ENCODE measurements around the gene TMEM233. TPM values are rescaled to one million over a fixed set of nuclear protein-coding genes. Genes with fewer than 3 reads are reported as not detected.

The TMEM233 gene
- total and polyA plus RNA-seq, 2 of the 8 experiments (the other 6 are each of a cell fraction or from before 2014, with no cell fraction given), result 0.09 TPM

DNA sequence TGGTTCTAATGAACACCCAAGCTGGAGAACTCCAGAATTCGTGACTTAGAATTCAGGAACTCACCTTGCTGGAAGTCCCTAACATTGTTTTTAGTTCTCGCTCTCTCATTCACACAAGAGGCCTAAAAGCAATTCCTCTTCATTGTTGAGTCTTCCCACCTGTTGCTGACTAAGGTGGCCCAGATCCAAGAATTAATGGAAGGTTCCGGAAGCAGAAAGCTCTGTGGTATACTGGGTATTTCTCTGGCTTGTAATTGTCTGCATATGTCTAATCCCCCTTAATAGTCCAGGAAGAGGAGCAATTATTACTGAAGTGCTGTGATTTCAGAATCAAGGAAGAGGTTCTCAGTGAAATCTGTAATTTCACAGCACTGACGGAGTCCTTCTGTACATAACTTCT lies 31.4 kb downstream of the TMEM233 start:
- Histone ChIP-seq H3K23me2 (ENCODE audit: low read depth, low read length) (no peaks in the 10 kb centered on the region), H3K79me2 (ENCODE audit: control insufficient read depth in 1 of 2, insufficient read depth in 2 of 2, low read length in 2 of 2) (no peaks in the 10 kb centered on the region), H3K14ac (ENCODE audit: insufficient read length) (no peak overlapping the region), H3K79me1 (ENCODE audit: low read depth, low read length) (no peaks in the 10 kb centered on the region), H3K18ac (ENCODE audit: extremely low read depth, low read length) (no peak overlapping the region), H3K9ac (replicated peaks in 1 of 4; ENCODE audit: extremely low read depth in 1 of 4, low read depth in 3 of 4, low read length in 3 of 4) (no peak overlapping the region), H2AK5ac (ENCODE audit: low read depth, low read length) (no peak overlapping the region), H3K4me1 (replicated peaks in 1 of 4; ENCODE audit: control insufficient read depth in 3 of 4, insufficient read depth in 4 of 4, low read length in 3 of 4) (no peaks in the 10 kb centered on the region), H3K4me2 (ENCODE audit: insufficient read depth in 1 of 2, low read depth in 2 of 2, low read length in 2 of 2) (no peak overlapping the region), H4K5ac (ENCODE audit: insufficient read length, low read depth, low read length) (no peak overlapping the region), H3K23ac (ENCODE audit: insufficient read length) (no peak overlapping the region), H2BK120ac (replicated peaks; ENCODE audit: low read depth, low read length) (no peak overlapping the region), H4K20me1 (replicated peaks in 1 of 2; ENCODE audit: control insufficient read depth in 1 of 2, insufficient read depth in 2 of 2, low read length in 2 of 2) (no peaks in the 10 kb centered on the region), H3K56ac (replicated peaks; ENCODE audit: insufficient read length, low read depth, low read length) (no peak overlapping the region), H2AFZ (ENCODE audit: low read length) (no peak overlapping the region), H4K8ac (ENCODE audit: extremely low read depth, insufficient read depth, low read length) (no peak overlapping the region), H3K27me3 (replicated peaks in 1 of 4; ENCODE audit: control insufficient read depth in 3 of 4, extremely low read depth in 1 of 4, insufficient read depth in 3 of 4, low read length in 3 of 4) (no peaks in the 10 kb centered on the region), H3K27ac (ENCODE audit: low read depth, low read length) (no peak overlapping the region), H2BK15ac (ENCODE audit: low read length) (no peak overlapping the region), H3K4ac (replicated peaks; ENCODE audit: insufficient read length, low read depth, low read length) (no peak overlapping the region), H3K4me3 (ENCODE audit: extremely low read depth in 1 of 4, insufficient read depth in 2 of 4, low read depth in 3 of 4, low read length in 4 of 4) (no peak overlapping the region), H3K36me3 (ENCODE audit: control insufficient read depth in 2 of 4, insufficient read depth in 4 of 4, low read length in 3 of 4) (no peaks in the 10 kb centered on the region), H4K91ac (replicated peaks; ENCODE audit: insufficient read length, low read length) (no peak overlapping the region), H2BK20ac (ENCODE audit: low read length) (no peak overlapping the region), H3K9me3 (ENCODE audit: insufficient read depth in 2 of 2, low read depth in 1 of 2, low read length in 1 of 2) (no peaks in the 10 kb centered on the region), H2BK12ac (ENCODE audit: low read depth, low read length) (no peak overlapping the region), H2BK5ac (ENCODE audit: low read depth, low read length) (no peak overlapping the region)
- no peak for FAIRE-seq
- WGBS, 2 experiments (ENCODE audit: extremely low coverage in 1 of 2, insufficient coverage in 1 of 2, insufficient read length in 1 of 2, insufficient replicate concordance in 2 of 2, low coverage in 1 of 2, low lambda C conversion rate in 2 of 2, missing lambda C conversion rate in 1 of 2), result 94% methylated on average over 4 of the region's 4 CpGs; no CpG with 5 or more reads in 1 of the 2 experiments
- CTCF ChIA-PET (ENCODE audit: partially characterized antibody), result interaction anchor here (1.3 to 3.8 kb wide), 2 partner anchors 11 to 19 kb away, joined by 3 to 13 read pairs; no protein-coding TSS in a partner anchor
- DNase-seq (ENCODE audit: low read depth in 1 of 2, low spot score in 2 of 2), result no peak
- POLR2A ChIA-PET (ENCODE audit: partially characterized antibody), result no interaction called here
- TF ChIP-seq BCL11A (IDR thresholded peaks at IDR 0.05; ENCODE audit: low read depth in 2 of 2, low read length in 2 of 2) (no peak), EZH2 (IDR thresholded peaks at IDR 0.05; ENCODE audit: low read depth, low read length, severe bottlenecking) (no peak), SP2 (IDR thresholded peaks at IDR 0.05; ENCODE audit: low read length) (no peak), SAP30 (IDR thresholded peaks at IDR 0.05; ENCODE audit: insufficient read depth, insufficient replicate concordance, low read length) (no peak), SRF (IDR thresholded peaks at IDR 0.05; ENCODE audit: low read depth, low read length) (no peak), POLR2A (IDR thresholded peaks at IDR 0.05; ENCODE audit: control extremely low read depth in 1 of 2, low read depth in 2 of 2, low read length in 2 of 2) (no peak), POLR2AphosphoS5 (IDR thresholded peaks at IDR 0.05; ENCODE audit: low read depth, low read length) (no peak), JUN (IDR thresholded peaks at IDR 0.05; ENCODE audit: low read depth, low read length) (no peak), ZNF274 (IDR thresholded peaks at IDR 0.05; ENCODE audit: borderline replicate concordance, extremely low read depth, low read length) (no peak), CTBP2 (IDR thresholded peaks at IDR 0.05; ENCODE audit: borderline replicate concordance, insufficient read depth, insufficient read length, low read length) (no peak), EP300 (IDR thresholded peaks at IDR 0.05; ENCODE audit: borderline replicate concordance in 1 of 2, low read depth in 2 of 2, low read length in 2 of 2) (no peak)
- TF ChIP-seq, protein P1, sequence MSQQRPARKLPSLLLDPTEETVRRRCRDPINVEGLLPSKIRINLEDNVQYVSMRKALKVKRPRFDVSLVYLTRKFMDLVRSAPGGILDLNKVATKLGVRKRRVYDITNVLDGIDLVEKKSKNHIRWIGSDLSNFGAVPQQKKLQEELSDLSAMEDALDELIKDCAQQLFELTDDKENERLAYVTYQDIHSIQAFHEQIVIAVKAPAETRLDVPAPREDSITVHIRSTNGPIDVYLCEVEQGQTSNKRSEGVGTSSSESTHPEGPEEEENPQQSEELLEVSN (IDR thresholded peaks at IDR 0.05), result no peak
- TF ChIP-seq, protein P2, sequence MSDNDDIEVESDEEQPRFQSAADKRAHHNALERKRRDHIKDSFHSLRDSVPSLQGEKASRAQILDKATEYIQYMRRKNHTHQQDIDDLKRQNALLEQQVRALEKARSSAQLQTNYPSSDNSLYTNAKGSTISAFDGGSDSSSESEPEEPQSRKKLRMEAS (IDR thresholded peaks at IDR 0.05), result no peak
